ENCODE results near the gene DMP1. TPM values are rescaled to one million over a fixed set of nuclear protein-coding genes. Genes with fewer than 3 reads are reported as not detected.

DMP1 gene
- total RNA-seq, 4 donors from 2014 or later = not detected

DNA sequence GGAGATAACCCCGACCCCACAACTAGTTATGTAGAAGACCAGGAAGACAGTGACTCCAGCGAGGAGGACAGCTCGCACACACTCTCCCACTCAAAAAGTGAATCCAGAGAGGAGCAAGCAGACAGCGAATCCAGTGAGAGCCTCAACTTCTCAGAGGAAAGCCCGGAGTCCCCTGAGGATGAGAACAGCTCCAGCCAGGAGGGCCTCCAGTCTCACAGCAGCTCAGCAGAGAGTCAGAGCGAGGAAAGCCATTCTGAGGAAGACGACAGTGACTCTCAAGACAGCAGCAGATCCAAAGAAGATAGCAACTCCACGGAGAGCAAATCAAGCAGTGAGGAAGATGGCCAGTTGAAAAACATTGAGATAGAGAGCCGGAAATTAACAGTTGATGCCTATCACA, 12.8 kb downstream of the DMP1 start:
- Histone ChIP-seq H3K27me3 (no peaks in the 10 kb centered on the region), H3K27ac (replicated peaks in 1 of 4) (no peak overlapping the region), H3K36me3 (no peaks in the 10 kb centered on the region), H3K4me1 (peaks cover 4 to 16% (median 9%) of the 10 kb centered on the region in 4 donors), H3K4me3 (no peak overlapping the region), H3K9me3 (no peaks in the 10 kb centered on the region)
- 86% methylated on average over 9 of the region's 9 CpGs for WGBS
- intact Hi-C loops (cut with DNase I) = no loop called here
- DNase-seq (ENCODE audit: extremely low spot score) = no peak
- TF ChIP-seq, protein P1, sequence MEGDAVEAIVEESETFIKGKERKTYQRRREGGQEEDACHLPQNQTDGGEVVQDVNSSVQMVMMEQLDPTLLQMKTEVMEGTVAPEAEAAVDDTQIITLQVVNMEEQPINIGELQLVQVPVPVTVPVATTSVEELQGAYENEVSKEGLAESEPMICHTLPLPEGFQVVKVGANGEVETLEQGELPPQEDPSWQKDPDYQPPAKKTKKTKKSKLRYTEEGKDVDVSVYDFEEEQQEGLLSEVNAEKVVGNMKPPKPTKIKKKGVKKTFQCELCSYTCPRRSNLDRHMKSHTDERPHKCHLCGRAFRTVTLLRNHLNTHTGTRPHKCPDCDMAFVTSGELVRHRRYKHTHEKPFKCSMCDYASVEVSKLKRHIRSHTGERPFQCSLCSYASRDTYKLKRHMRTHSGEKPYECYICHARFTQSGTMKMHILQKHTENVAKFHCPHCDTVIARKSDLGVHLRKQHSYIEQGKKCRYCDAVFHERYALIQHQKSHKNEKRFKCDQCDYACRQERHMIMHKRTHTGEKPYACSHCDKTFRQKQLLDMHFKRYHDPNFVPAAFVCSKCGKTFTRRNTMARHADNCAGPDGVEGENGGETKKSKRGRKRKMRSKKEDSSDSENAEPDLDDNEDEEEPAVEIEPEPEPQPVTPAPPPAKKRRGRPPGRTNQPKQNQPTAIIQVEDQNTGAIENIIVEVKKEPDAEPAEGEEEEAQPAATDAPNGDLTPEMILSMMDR (IDR thresholded peaks at IDR 0.05) = no peak
- TF ChIP-seq EP300 (IDR thresholded peaks at IDR 0.05) (no peak), POLR2A (IDR thresholded peaks at IDR 0.05; ENCODE audit: low read depth) (no peak), POLR2AphosphoS5 (IDR thresholded peaks at IDR 0.05) (no peak)

DNA sequence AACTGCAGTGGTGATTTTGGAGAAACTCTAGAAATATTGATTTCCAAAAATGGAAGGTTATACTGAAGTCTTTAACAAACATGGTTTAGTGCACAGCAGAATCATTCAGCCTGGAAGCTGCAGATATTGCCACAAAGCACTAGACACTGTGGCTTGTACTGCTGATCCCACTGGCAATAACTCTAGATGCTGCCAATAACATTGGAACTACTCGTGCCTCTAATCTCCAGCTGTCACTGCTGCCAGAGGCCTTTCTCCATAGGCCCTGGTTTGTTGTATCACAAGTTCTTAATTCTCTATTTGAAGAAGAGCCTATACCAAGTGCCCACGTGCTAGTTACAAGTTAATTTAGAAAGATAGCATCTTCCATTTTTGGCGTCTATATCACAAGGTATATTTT, 19.3 kb downstream of the DMP1 start:
- Histone ChIP-seq H3K4me3 (no peak overlapping the region), H3K27ac (replicated peaks in 1 of 4) (no peak overlapping the region), H3K9me3 (peaks cover 0 to 16% (median 4%) of the 10 kb centered on the region in 4 donors), H3K4me1 (no peaks in the 10 kb centered on the region), H3K36me3 (no peaks in the 10 kb centered on the region), H3K27me3 (no peaks in the 10 kb centered on the region)
- intact Hi-C loops (cut with DNase I) = no loop called here
- DNase-seq (ENCODE audit: extremely low spot score) = no peak
- TF ChIP-seq EP300 (IDR thresholded peaks at IDR 0.05) (no peak), POLR2AphosphoS5 (IDR thresholded peaks at IDR 0.05) (no peak)
- TF ChIP-seq, protein P1 (IDR thresholded peaks at IDR 0.05) = no peak
- WGBS = 76% methylated on average over 3 of the region's 3 CpGs

GRCh38 chr4:87677731-87678130, 27.7 kb downstream of the DMP1 start:
- 61% methylated on average over 7 of the region's 7 CpGs for WGBS
- peak overlapping the region in 2 of 4 donors; percentile 7 to 42 for H3K27ac ChIP-seq (replicated peaks in 1 of 4)
- peaks cover 0 to 6% (median 3%) of the 10 kb centered on the region in 4 donors for H3K4me1 ChIP-seq
- peaks cover 0 to 11% (median 2%) of the 10 kb centered on the region in 4 donors for H3K9me3 ChIP-seq
- DNase-seq (ENCODE audit: extremely low spot score) = no peak
- H3K27me3 ChIP-seq = no peaks in the 10 kb centered on the region
- no peak overlapping the region for H3K4me3 ChIP-seq
- TF ChIP-seq POLR2AphosphoS5 (IDR thresholded peaks at IDR 0.05) (no peak), POLR2A (IDR thresholded peaks at IDR 0.05; ENCODE audit: low read depth) (no peak), EP300 (IDR thresholded peaks at IDR 0.05) (no peak)
- TF ChIP-seq, protein P1 (IDR thresholded peaks at IDR 0.05) = no peak
- no peaks in the 10 kb centered on the region for H3K36me3 ChIP-seq
- intact Hi-C loops (cut with DNase I) = loop anchor here (5.0 kb wide), 1 partner anchor 535 kb away; no protein-coding TSS in a partner anchor

GRCh38 chr4:87679449-87680169, 29.5 kb downstream of the DMP1 start:
- H3K27ac ChIP-seq (replicated peaks in 1 of 4) = no peak overlapping the region
- no peaks in the 10 kb centered on the region for H3K36me3 ChIP-seq
- H3K9me3 ChIP-seq = peaks cover 0 to 6% (median 0%) of the 10 kb centered on the region in 4 donors
- intact Hi-C loops (cut with DNase I) = loop anchor here (2.0 to 10.0 kb wide), 4 partner anchors 159 to 533 kb away; partner anchors contain the start of gene SPP1
- TF ChIP-seq POLR2AphosphoS5 (IDR thresholded peaks at IDR 0.05) (no peak), EP300 (IDR thresholded peaks at IDR 0.05) (no peak), POLR2A (IDR thresholded peaks at IDR 0.05; ENCODE audit: low read depth) (no peak)
- TF ChIP-seq, protein P1 (IDR thresholded peaks at IDR 0.05) = peak; percentile 73 to 78 (median 74)
- H3K4me1 ChIP-seq = peaks cover 0 to 6% (median 3%) of the 10 kb centered on the region in 4 donors
- 44% methylated on average over 11 of the region's 11 CpGs for WGBS
- H3K4me3 ChIP-seq = no peak overlapping the region
- H3K27me3 ChIP-seq = no peaks in the 10 kb centered on the region
- DNase-seq (ENCODE audit: extremely low spot score) = no peak
